SK-N-SH (cell line): ENCODE data around the gene PCK1. TPM values are rescaled to one million over a fixed set of nuclear protein-coding genes. Genes with fewer than 3 reads are reported as not detected.

Experiments used
- CTCF ChIA-PET: fragments of 300-600, 350-600 bp; formaldehyde crosslinking; extraction: SDS; loops from one replicate; lab custom pipeline; 2021; lab: Yijun Ruan, JAX
- POLR2A ChIA-PET: fragments of 350-600 bp; sonication (Branson Sonifier 250); formaldehyde crosslinking; extraction: SDS; loops from one replicate; lab custom pipeline; 2020; ENCODE audit warnings: antibody characterized with exemption, inconsistent platforms; lab: Yijun Ruan, JAX
- DNase-seq: peaks from one replicate; pipeline ENCODE4 v3.0.0; 2012
- H2AFZ ChIP-seq: fragments of 200-600 bp; sonication (generic); 2 replicates; pipeline ENCODE4 v1.8.1; 2016; ENCODE audit warnings: antibody characterized with exemption, mild to moderate bottlenecking, low read depth
- H3F3A ChIP-seq: fragments of 200-600 bp; sonication (generic); replicated peaks from 2 replicates; pipeline ENCODE3; 2016; ENCODE audit warnings: antibody characterized with exemption, mild to moderate bottlenecking; ENCODE audit not compliant: insufficient read depth
- H3K27ac ChIP-seq, 2 experiments: fragments of 200-500 bp in 1 of 2; fragments of 200-600 bp in 1 of 2; sonication (Bioruptor generic) in 1 of 2; sonication (generic), shearing (Covaris generic) in 1 of 2; 2 replicates each; pipeline versions ENCODE4 v1.5.1 to v1.6.1; 2014 to 2016; ENCODE audit warnings: low read depth in 2 of 2, inconsistent platforms in 1 of 2, low read length in 1 of 2, mild to moderate bottlenecking in 1 of 2, mixed read lengths in 1 of 2
- H3K27me3 ChIP-seq: fragments of 200-600 bp; sonication (generic), shearing (Covaris generic); 2 replicates; pipeline ENCODE4 v1.6.1; 2016; ENCODE audit warnings: mixed run types; ENCODE audit not compliant: insufficient read depth
- H3K36me3 ChIP-seq, 2 experiments: fragments of 200-500 bp in 1 of 2; fragments of 200-600 bp in 1 of 2; sonication (Bioruptor generic) in 1 of 2; sonication (generic) in 1 of 2; replicated peaks in 1 of 2; 2 replicates each; pipeline versions ENCODE3 to v1.5.1; 2014 to 2016; ENCODE audit warnings: low read length in 1 of 2, mild to moderate bottlenecking in 1 of 2; ENCODE audit not compliant: insufficient read depth in 2 of 2, control insufficient read depth in 1 of 2
- H3K4me1 ChIP-seq, 2 experiments: fragments of 200-500 bp in 1 of 2; fragments of 200-600 bp in 1 of 2; sonication (Bioruptor generic) in 1 of 2; sonication (generic), shearing (Covaris generic) in 1 of 2; 2 replicates each; pipeline versions ENCODE4 v1.5.1 to v1.6.1; 2014 to 2016; ENCODE audit warnings: low read depth in 1 of 2, low read length in 1 of 2, mixed run types in 1 of 2; ENCODE audit not compliant: insufficient read depth in 2 of 2, control insufficient read depth in 1 of 2
- H3K4me2 ChIP-seq: fragments of 200-600 bp; sonication (generic), shearing (Covaris generic); 2 replicates; pipeline ENCODE4 v1.6.1; 2017; ENCODE audit warnings: mixed run types
- H3K4me3 ChIP-seq, 2 experiments: fragments of 200-500 bp in 1 of 2; fragments of 200-600 bp in 1 of 2; sonication (Bioruptor generic) in 1 of 2; sonication (generic), shearing (Covaris generic) in 1 of 2; 2 replicates each; pipeline versions ENCODE4 v1.5.1 to v1.8.1; 2014 to 2016; ENCODE audit warnings: low read depth in 2 of 2, inconsistent platforms in 1 of 2, low read length in 1 of 2, mild to moderate bottlenecking in 1 of 2, mixed read lengths in 1 of 2, moderate library complexity in 1 of 2
- H3K79me2 ChIP-seq: fragments of 200-600 bp; sonication (generic); 2 replicates; pipeline ENCODE4 v1.8.1; 2017; ENCODE audit warnings: mild to moderate bottlenecking; ENCODE audit not compliant: insufficient read depth
- H3K9ac ChIP-seq: fragments of 200-600 bp; sonication (generic); 2 replicates; pipeline ENCODE4 v1.6.1; 2017; ENCODE audit warnings: mixed run types
- H3K9me2 ChIP-seq: fragments of 200-600 bp; sonication (generic); 2 replicates; pipeline ENCODE4 v1.6.1; 2017; ENCODE audit warnings: mixed run types
- H3K9me3 ChIP-seq: fragments of 200-600 bp; sonication (generic); 2 replicates; pipeline ENCODE4 v1.6.1; 2017; ENCODE audit warnings: mixed run types, mild to moderate bottlenecking, moderate library complexity
- H4K20me1 ChIP-seq: fragments of 200-600 bp; sonication (generic); 2 replicates; pipeline ENCODE4 v1.6.1; 2017; ENCODE audit warnings: mild to moderate bottlenecking, mixed run types; ENCODE audit not compliant: insufficient read depth
- CHD2 ChIP-seq: fragments of 150-350 bp; IDR thresholded peaks from 2 replicates; pipeline ENCODE4 v1.6.1; 2018; ENCODE audit warnings: low read length; ENCODE audit not compliant: partially characterized antibody
- CTCF ChIP-seq: fragments of 200-600 bp; sonication (generic); IDR thresholded peaks from 2 replicates; pipeline ENCODE4 v1.6.1; 2017; ENCODE audit warnings: antibody characterized with exemption, mild to moderate bottlenecking, moderate library complexity
- FOSL2 ChIP-seq: IDR thresholded peaks from 2 replicates; pipeline ENCODE4 v1.4.0; 2012; ENCODE audit warnings: low read depth, mild to moderate bottlenecking, moderate library complexity, borderline replicate concordance
- FOXM1 ChIP-seq: IDR thresholded peaks from 2 replicates; pipeline ENCODE4 v1.4.0; 2012; ENCODE audit warnings: low read depth, mild to moderate bottlenecking
- GABPA ChIP-seq: IDR thresholded peaks from 2 replicates; pipeline ENCODE4 v1.4.0; 2012; ENCODE audit warnings: low read depth, mild to moderate bottlenecking
- JUND ChIP-seq: IDR thresholded peaks from 2 replicates; pipeline ENCODE4 v1.4.0; 2012
- NFIC ChIP-seq: IDR thresholded peaks from 2 replicates; pipeline ENCODE4 v1.4.0; 2012; ENCODE audit warnings: borderline replicate concordance
- POLR2AphosphoS5 ChIP-seq: IDR thresholded peaks from 2 replicates; pipeline ENCODE4 v1.6.1; 2012; ENCODE audit warnings: low read depth, low read length
- REST ChIP-seq: IDR thresholded peaks from 2 replicates; pipeline ENCODE4 v1.6.1; 2012; ENCODE audit warnings: mild to moderate bottlenecking, low read depth, low read length, moderate library complexity
- RXRA ChIP-seq: IDR thresholded peaks from 2 replicates; pipeline ENCODE4 v1.4.0; 2012; ENCODE audit warnings: low read depth, mild to moderate bottlenecking, borderline replicate concordance
- SIN3A ChIP-seq: IDR thresholded peaks from 2 replicates; pipeline ENCODE4 v1.6.1; 2012; ENCODE audit warnings: low read depth, mild to moderate bottlenecking, low read length, moderate library complexity, borderline replicate concordance
- TAF1 ChIP-seq: IDR thresholded peaks from 2 replicates; pipeline ENCODE4 v1.6.1; 2012; ENCODE audit warnings: low read depth, mild to moderate bottlenecking, low read length, moderate library complexity, borderline replicate concordance
- USF1 ChIP-seq: IDR thresholded peaks from 2 replicates; pipeline ENCODE4 v1.4.0; 2012; ENCODE audit warnings: low read depth, borderline replicate concordance
- ZBTB33 ChIP-seq: IDR thresholded peaks from 2 replicates; pipeline ENCODE4 v1.4.0; 2012; ENCODE audit warnings: low read depth, borderline replicate concordance
- WGBS: methylation state at CpG from one replicate; pipeline ENCODE4 v1.1.6; 2017; ENCODE audit warnings: low lambda C conversion rate; 5-methylcytosine and 5-hydroxymethylcytosine counted together
- polyA plus RNA-seq, 3 experiments: library from polyadenylated mRNA; depleted of rRNA; stranded (reverse); fragments of >200 nt; gene quantifications; 2 replicates each; pipeline ENCODE4 v1.2.3, GENCODE V29; 2012

The PCK1 gene
- polyA plus RNA-seq, 1 of the 3 experiments (the other 2 are of a cell fraction): not detected

- TF ChIP-seq REST (no peak), TAF1 (no peak), GABPA (no peak), ZBTB33 (no peak), USF1 (no peak), FOXM1 (no peak)
These were observed 24.7 kb upstream of the PCK1 start (continued) for GRCh38 chr20:57536120-57536708.

GRCh38 chr20:57536771-57537724 is 23.9 kb upstream of the PCK1 start:
- no peak for TF ChIP-seq JUND
- TF ChIP-seq FOSL2: no peak
- no peak for TF ChIP-seq NFIC
- TF ChIP-seq CHD2: no peak
- no peak for TF ChIP-seq SIN3A
- no peak for TF ChIP-seq CTCF
- no peak for TF ChIP-seq GABPA
- no peak for TF ChIP-seq POLR2AphosphoS5
- no peak for TF ChIP-seq RXRA
- TF ChIP-seq ZBTB33: no peak
- no peak for DNase-seq
- Histone ChIP-seq H3K9ac (no peak overlapping the region), H3F3A (no peaks in the 10 kb centered on the region), H4K20me1 (no peaks in the 10 kb centered on the region), H3K36me3 (no peaks in the 10 kb centered on the region), H3K4me2 (no peak overlapping the region), H3K9me3 (no peaks in the 10 kb centered on the region), H3K4me3 (no peak overlapping the region), H2AFZ (no peak overlapping the region), H3K79me2 (no peaks in the 10 kb centered on the region), H3K4me1 (peaks cover 0 to 9% of the 10 kb centered on the region in 2 experiments; a peak in 1 of 4 replicates), H3K9me2 (no peaks in the 10 kb centered on the region), H3K27me3 (no peaks in the 10 kb centered on the region), H3K27ac (no peak overlapping the region)
- WGBS: 0% methylated on average over 4 of the region's 4 CpGs
- POLR2A ChIA-PET: no interaction called here
- CTCF ChIA-PET: interaction anchor here (1.4 to 1.7 kb wide), 4 partner anchors 10 to 60 kb away, joined by 3 to 4 read pairs (median 4); no protein-coding TSS in a partner anchor
